Measurements from ENCODE around the gene MAK.

The MAK gene

GRCh38 chr6:10740061-10740460 is 98.3 kb downstream of the MAK start:
- no peak overlapping the region for H3K4me3 ChIP-seq (ENCODE audit: low read depth, low read length)
- no peak for TF ChIP-seq CTCF (IDR thresholded peaks at IDR 0.05; ENCODE audit: borderline replicate concordance, insufficient read depth, low read depth, low read length)

- TF ChIP-seq CTCF (IDR thresholded peaks at IDR 0.05; ENCODE audit: borderline replicate concordance, insufficient read depth, low read depth, low read length) = no peak
- H3K4me3 ChIP-seq (ENCODE audit: low read depth, low read length) = no peak overlapping the region
Measured at GRCh38 chr6:10736731-10737130, 101.6 kb downstream of the MAK start.

- TF ChIP-seq CTCF (IDR thresholded peaks at IDR 0.05; ENCODE audit: borderline replicate concordance, insufficient read depth, low read depth, low read length) = no peak
- no peak overlapping the region for H3K4me3 ChIP-seq (ENCODE audit: low read depth, low read length)
Measured at GRCh38 chr6:10733863-10734262, 104.5 kb downstream of the MAK start.

- no peak overlapping the region for H3K4me3 ChIP-seq (ENCODE audit: low read depth, low read length)
- TF ChIP-seq CTCF (IDR thresholded peaks at IDR 0.05; ENCODE audit: borderline replicate concordance, insufficient read depth, low read depth, low read length) = no peak
Measured at GRCh38 chr6:10733151-10733715, 105.1 kb downstream of the MAK start.

- H3K4me3 ChIP-seq (ENCODE audit: low read depth, low read length) = no peak overlapping the region
- no peak for TF ChIP-seq CTCF (IDR thresholded peaks at IDR 0.05; ENCODE audit: borderline replicate concordance, insufficient read depth, low read depth, low read length)
Measured at GRCh38 chr6:10730254-10730653, 108.1 kb downstream of the MAK start.

GRCh38 chr6:10725716-10726115 is 112.6 kb downstream of the MAK start:
- H3K4me3 ChIP-seq (ENCODE audit: low read depth, low read length) = no peak overlapping the region
- TF ChIP-seq CTCF (IDR thresholded peaks at IDR 0.05; ENCODE audit: borderline replicate concordance, insufficient read depth, low read depth, low read length) = no peak

- TF ChIP-seq CTCF (IDR thresholded peaks at IDR 0.05; ENCODE audit: borderline replicate concordance, insufficient read depth, low read depth, low read length) = no peak
- no peak overlapping the region for H3K4me3 ChIP-seq (ENCODE audit: low read depth, low read length)
Measured at GRCh38 chr6:10725044-10725443, 113.3 kb downstream of the MAK start.
